Heart right ventricle (tissue), 16 donors: Measurements from ENCODE around the gene ODAD4. TPM values are rescaled to one million over a fixed set of nuclear protein-coding genes. Genes with fewer than 3 reads are reported as not detected.

Source experiments
- ATAC-seq, 8 donors: fragments of 200-7000 bp; cut with Tn5 transposase; one replicate each; pipeline ENCODE4 v1.9.1; 2020; ENCODE audit warnings: mild to moderate bottlenecking in 8 of 8, moderate library complexity in 8 of 8, moderate number of reproducible peaks in 1 of 8
- DNase-seq, 2 donors: peaks; one replicate each; pipeline ENCODE4 v3.0.0-alpha.2; 2020
- H3K27ac ChIP-seq, 10 donors: fragments of 200-600 bp; sonication (generic) in 2 of 10; one replicate each; pipeline versions ENCODE4 v1.5.0 to v1.8.0; 2020 to 2022; ENCODE audit warnings: mild to moderate bottlenecking in 3 of 10
- H3K27me3 ChIP-seq, 7 donors: fragments of 200-600 bp; one replicate each; pipeline ENCODE4 v1.8.0; 2021 to 2022; ENCODE audit warnings: mild to moderate bottlenecking in 2 of 7
- H3K36me3 ChIP-seq, 9 donors: fragments of 200-600 bp; sonication (generic) in 1 of 9; one replicate each; pipeline versions ENCODE4 v1.5.0 to v1.8.0; 2020 to 2022; ENCODE audit warnings: mild to moderate bottlenecking in 2 of 9
- H3K4me1 ChIP-seq, 9 donors: fragments of 200-600 bp; sonication (generic) in 1 of 9; one replicate each; pipeline versions ENCODE4 v1.5.0 to v1.8.0; 2020 to 2022; ENCODE audit warnings: mild to moderate bottlenecking in 4 of 9
- H3K4me3 ChIP-seq, 10 donors: fragments of 200-600 bp; sonication (generic) in 2 of 10; one replicate each; pipeline versions ENCODE4 v1.5.0 to v1.8.0; 2020 to 2022; ENCODE audit warnings: mild to moderate bottlenecking in 7 of 10, moderate library complexity in 2 of 10
- H3K9me3 ChIP-seq, 11 donors: fragments of 200-600 bp in 10 of 11; sonication (generic) in 2 of 11; one replicate each; pipeline versions ENCODE4 v1.5.0 to v1.8.0; 2013 to 2022; ENCODE audit warnings: mild to moderate bottlenecking in 2 of 11, control low read depth in 1 of 11, moderate library complexity in 1 of 11
- WGBS, 2 donors: extraction: QIAGEN DNeasy Blood & Tissue Kit; methylation state at CpG; one replicate each; pipeline ENCODE4 v1.1.7; 2013; ENCODE audit warnings: inconsistent platforms in 1 of 2; 5-methylcytosine and 5-hydroxymethylcytosine counted together
- intact Hi-C, 10 donors: fragments of 100-400 bp; cut with DNase I; formaldehyde crosslinking; loops; one replicate each; pipeline versions ENCODE4 v1.11.1 to v1.14.2; 2022
- polyA plus RNA-seq, 2 donors: library from polyadenylated mRNA; stranded (reverse); fragments of 200-250 nt; gene quantifications; one replicate each; pipeline ENCODE4 v1.2.3, GENCODE V29; 2013
- total RNA-seq, 10 donors: library from RNA; stranded (reverse); fragmentation: NEBNext Ultra II Directional in 3 of 10; extraction: Animal tissue kit (Norgen Biotek cat#: 25700) in 3 of 10; gene quantifications; one replicate each; pipeline versions ENCODE4 v1.2.1 to v1.2.4, GENCODE V29; 2021 to 2023
- TF ChIP-seq, protein P1 (sequence below), 9 donors: fragments of 200-600 bp; sonication (generic) in 2 of 9; IDR thresholded peaks; one replicate each; pipeline versions ENCODE4 v1.5.0 to v1.8.0; 2021 to 2022; ENCODE audit warnings: antibody characterized with exemption in 9 of 9, mild to moderate bottlenecking in 5 of 9, moderate library complexity in 1 of 9
- donor health status: Arrhythmogenic right ventricular cardiomyopathy.
- donor health status: ischemic (EF 13 %, LVEDD 7.1; RV severe dilation, severe dysfunction).
- donor health status: healthy with polysubstance abuse.
- donor health status: DM: no; HTN: yes; CAD: no.
- donor health status: DM: no; HTN: no; CAD: no.
- donor health status: ischemic (EF 25% LVEDD 6.9; RV normal size, moderate dysfunction).
- donor health status: ischemic (EF 25% LVEDD 5.7; RV mildly dilated, moderate dysfunction).
- donor health status: healthy.
- donor health status: DM: yes; HTN: yes; CAD: no.
- donor health status: Ischemic cardiomyopathy.
- donor health status: ischemic (EF 35%, LVEDD 5.7; RV mildly dilated, moderate dysfunction).
- donor health status: nonischemic (EF 11% LVEDD 7.7; RV severe dilation, severe dysfunction).
- donor health status: DM: yes; HTN: yes; CAD: no.
- donor health status: PGD.
- donor health status: ischemic (EF 29% LVEDD 5.4; RV normal size, mild dysfunction).
- donor health status: nonischemic (EF 23%, LVEDD 6.1; RV moderate dilation, normal function).

ODAD4 gene
- total and polyA plus RNA-seq, 12 donors: 0.23 to 1.6 (median 0.69) TPM

GRCh38 chr17:41974658-41975057 is 44.2 kb downstream of the ODAD4 start:
- H3K4me1 ChIP-seq: peaks cover 7 to 33% (median 19%) of the 10 kb centered on the region in 9 donors

DNA sequence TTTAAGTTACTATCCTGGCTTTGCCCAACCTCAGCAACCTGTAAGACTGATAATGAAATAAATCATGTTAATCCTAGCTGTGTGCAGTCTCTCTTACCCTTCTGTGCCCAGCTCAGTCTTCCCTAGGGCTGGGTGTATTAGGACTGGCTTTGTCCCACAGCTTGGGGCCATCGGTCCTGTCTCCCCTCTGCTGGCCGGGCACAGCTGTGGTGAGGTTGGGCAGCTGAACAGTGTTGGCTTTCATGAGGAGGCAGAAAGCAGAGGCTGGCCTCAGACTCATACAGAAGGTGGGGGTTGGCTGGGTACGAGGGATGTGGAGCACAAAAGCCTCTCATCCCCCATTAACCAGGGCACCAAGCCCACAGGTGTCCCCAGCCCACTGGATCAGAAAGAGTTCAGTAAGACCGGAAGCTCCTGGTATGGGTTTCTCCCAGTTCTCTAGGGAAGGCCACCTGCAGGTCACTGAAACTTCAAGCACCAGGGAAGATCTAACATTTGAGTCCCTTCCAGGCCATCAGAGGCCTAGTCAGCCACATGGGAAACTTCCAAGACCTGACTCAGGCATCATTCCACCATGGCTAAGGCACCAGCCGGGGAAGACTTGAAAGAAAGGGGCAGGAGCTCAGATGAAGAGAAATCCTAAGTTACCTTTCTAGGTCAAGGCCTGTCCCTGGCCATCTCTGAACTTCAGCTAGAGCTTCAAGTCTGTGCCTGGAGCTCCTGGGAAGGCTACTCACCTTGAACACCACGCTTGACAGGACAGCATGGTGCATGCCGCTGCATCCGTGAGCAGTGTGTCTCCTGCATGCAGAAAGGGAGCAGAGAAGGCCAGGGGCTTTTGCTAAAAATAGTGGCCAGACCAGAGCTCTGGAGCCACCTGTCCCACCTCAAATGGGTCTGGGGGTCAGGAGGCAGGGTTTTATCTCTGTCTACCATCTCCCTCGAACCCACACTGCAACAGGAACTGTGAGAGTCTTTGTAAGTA is 45.0 kb downstream of the ODAD4 start:
- ATAC-seq (no peak), DNase-seq (no peak)
- TF ChIP-seq, protein P1, sequence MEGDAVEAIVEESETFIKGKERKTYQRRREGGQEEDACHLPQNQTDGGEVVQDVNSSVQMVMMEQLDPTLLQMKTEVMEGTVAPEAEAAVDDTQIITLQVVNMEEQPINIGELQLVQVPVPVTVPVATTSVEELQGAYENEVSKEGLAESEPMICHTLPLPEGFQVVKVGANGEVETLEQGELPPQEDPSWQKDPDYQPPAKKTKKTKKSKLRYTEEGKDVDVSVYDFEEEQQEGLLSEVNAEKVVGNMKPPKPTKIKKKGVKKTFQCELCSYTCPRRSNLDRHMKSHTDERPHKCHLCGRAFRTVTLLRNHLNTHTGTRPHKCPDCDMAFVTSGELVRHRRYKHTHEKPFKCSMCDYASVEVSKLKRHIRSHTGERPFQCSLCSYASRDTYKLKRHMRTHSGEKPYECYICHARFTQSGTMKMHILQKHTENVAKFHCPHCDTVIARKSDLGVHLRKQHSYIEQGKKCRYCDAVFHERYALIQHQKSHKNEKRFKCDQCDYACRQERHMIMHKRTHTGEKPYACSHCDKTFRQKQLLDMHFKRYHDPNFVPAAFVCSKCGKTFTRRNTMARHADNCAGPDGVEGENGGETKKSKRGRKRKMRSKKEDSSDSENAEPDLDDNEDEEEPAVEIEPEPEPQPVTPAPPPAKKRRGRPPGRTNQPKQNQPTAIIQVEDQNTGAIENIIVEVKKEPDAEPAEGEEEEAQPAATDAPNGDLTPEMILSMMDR (IDR thresholded peaks at IDR 0.05): no peak
- H3K27ac ChIP-seq: no peak overlapping the region
- H3K27me3 ChIP-seq: no peaks in the 10 kb centered on the region
- intact Hi-C loops: no loop called here
- no peak overlapping the region for H3K4me3 ChIP-seq
- peaks cover 0 to 100% (median 54%) of the 10 kb centered on the region in 9 donors for H3K36me3 ChIP-seq
- H3K9me3 ChIP-seq: no peaks in the 10 kb centered on the region
- WGBS, 2 donors: 87 to 93% methylated on average over 9 of the region's 9 CpGs
- H3K4me1 ChIP-seq: peaks cover 7 to 32% (median 19%) of the 10 kb centered on the region in 9 donors

More at GRCh38 chr17:41974658-41975057, 44.2 kb downstream of the ODAD4 start:
- ATAC-seq (no peak), DNase-seq (no peak)
- no peaks in the 10 kb centered on the region for H3K9me3 ChIP-seq
- peak overlapping the region in 1 of 10 donors; percentile 85 for H3K27ac ChIP-seq
- TF ChIP-seq, protein P1 (IDR thresholded peaks at IDR 0.05): no peak
- no peaks in the 10 kb centered on the region for H3K27me3 ChIP-seq
- no peak overlapping the region for H3K4me3 ChIP-seq
- 91% methylated on average over 5 of the region's 5 CpGs for WGBS, 2 donors
- H3K36me3 ChIP-seq: peaks cover 0 to 100% (median 49%) of the 10 kb centered on the region in 9 donors
- intact Hi-C loops: loop anchor here in 1 of 10 donors (5.0 kb wide), 1 partner anchor 43 kb away; the partner anchor contains the start of gene DNAJC7

DNA sequence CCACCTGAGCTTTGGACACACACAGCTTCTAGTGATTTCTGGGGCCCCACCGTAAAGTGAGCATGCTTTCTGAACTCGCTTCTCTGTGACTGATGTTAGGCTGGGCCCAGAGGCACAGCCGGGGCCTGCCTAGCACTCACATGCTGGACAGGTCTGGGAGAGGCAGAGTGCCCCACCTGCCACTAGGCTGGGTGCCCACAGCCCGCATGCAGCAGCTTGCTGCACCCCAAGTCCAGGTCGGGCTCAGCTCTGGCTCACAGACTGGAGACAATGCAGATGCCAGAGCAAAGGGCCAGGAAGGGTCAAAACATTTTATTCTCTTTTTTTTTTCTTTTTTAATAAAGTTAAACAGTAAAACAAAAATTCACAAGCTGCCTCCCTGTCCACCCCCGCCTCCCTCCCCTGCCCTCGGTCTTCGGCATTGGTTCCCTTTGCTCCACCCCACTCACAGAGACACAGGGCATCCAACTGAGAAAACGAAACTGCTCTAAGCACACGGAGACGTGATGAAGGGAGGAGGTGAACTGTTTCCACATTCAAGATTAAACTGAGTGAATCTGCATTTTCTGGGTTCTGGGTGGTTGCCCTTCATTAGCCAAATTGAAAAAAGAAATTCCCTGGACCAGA is 45.8 kb downstream of the ODAD4 start:
- intact Hi-C loops: no loop called here
- Histone ChIP-seq H3K36me3 (peaks cover 0 to 100% (median 62%) of the 10 kb centered on the region in 9 donors), H3K4me1 (peaks cover 7 to 24% (median 18%) of the 10 kb centered on the region in 9 donors), H3K4me3 (no peak overlapping the region), H3K27ac (peak overlapping the region in 2 of 10 donors; percentile 24 to 50), H3K9me3 (no peaks in the 10 kb centered on the region), H3K27me3 (no peaks in the 10 kb centered on the region)
- DNase-seq (no peak), ATAC-seq (peak in 1 of 8 donors; percentile 44)
- 77% methylated on average over 11 of the region's 11 CpGs for WGBS, 2 donors
- TF ChIP-seq, protein P1 (IDR thresholded peaks at IDR 0.05): no peak

GRCh38 chr17:41977991-41978390 is 47.6 kb downstream of the ODAD4 start:
- WGBS, 2 donors: 89% methylated on average over 4 of the region's 4 CpGs
- peaks cover 0 to 100% (median 80%) of the 10 kb centered on the region in 9 donors for H3K36me3 ChIP-seq
- H3K9me3 ChIP-seq: no peaks in the 10 kb centered on the region
- intact Hi-C loops: no loop called here
- DNase-seq: no peak
- H3K27me3 ChIP-seq: no peaks in the 10 kb centered on the region
- no peak overlapping the region for H3K27ac ChIP-seq
- H3K4me3 ChIP-seq: no peak overlapping the region
- peaks cover 6 to 9% (median 8%) of the 10 kb centered on the region in 9 donors for H3K4me1 ChIP-seq
- TF ChIP-seq, protein P1 (IDR thresholded peaks at IDR 0.05): no peak
- ATAC-seq: no peak
